HG02763 (cell line): ENCODE results near the gene COPA.
"Not testable (repeated sequence)": the region's sequence is repeated elsewhere in the genome, so short reads cannot be mapped to it uniquely, and the experiment has no call there.

Experiments
- ATAC-seq: cut with Tn5 transposase; IDR thresholded peaks from one replicate; pipeline ENCODE4 v1.9.1; 2021; ENCODE audit warnings: mild to moderate bottlenecking, moderate library complexity; ENCODE audit not compliant: unreplicated experiment

Gene COPA

GRCh38 chr1:160342953-160343869 lies at the start of gene COPA, which contains the start of gene NCSTN:
TSS of gene COPA (minus strand) at chr1:160343250. CDS start at chr1:160343170, 80 bp downstream.
TSS of gene NCSTN (plus strand) at chr1:160343383. CDS start at chr1:160343397, 14 bp downstream.
- ATAC-seq, result peak; percentile 94

- ATAC-seq, result not testable (repeated sequence)
These were observed 45.4 kb upstream of the COPA start for GRCh38 chr1:160388406-160388805.

- ATAC-seq, result not testable (repeated sequence)
These were observed 41.8 kb upstream of the COPA start for GRCh38 chr1:160384812-160385211.

GRCh38 chr1:160377585-160378206 lies 34.6 kb upstream of the COPA start:
- no peak for ATAC-seq

- peak; percentile 43 for ATAC-seq
These were observed 33.6 kb upstream of the COPA start for GRCh38 chr1:160376525-160377131.

GRCh38 chr1:160375788-160376524 lies 32.9 kb upstream of the COPA start:
- ATAC-seq, result no peak

- no peak for ATAC-seq
These were observed 31.5 kb upstream of the COPA start for GRCh38 chr1:160374306-160375110.

- no peak for ATAC-seq
These were observed 30.6 kb upstream of the COPA start for GRCh38 chr1:160373696-160374095.

GRCh38 chr1:160371756-160372155 lies 28.7 kb upstream of the COPA start:
- ATAC-seq, result no peak

- ATAC-seq, result no peak
These were observed 28.2 kb upstream of the COPA start for GRCh38 chr1:160371346-160371631.

- no peak for ATAC-seq
These were observed 27.7 kb upstream of the COPA start for GRCh38 chr1:160370561-160371345.

- ATAC-seq, result no peak
These were observed 26.0 kb upstream of the COPA start for GRCh38 chr1:160369087-160369486.

- ATAC-seq, result no peak
These were observed 25.2 kb upstream of the COPA start for GRCh38 chr1:160367934-160368923.

- no peak for ATAC-seq
These were observed 24.5 kb upstream of the COPA start for GRCh38 chr1:160367516-160367900.

- no peak for ATAC-seq
These were observed 23.9 kb upstream of the COPA start, which contains the start of gene NHLH1 for GRCh38 chr1:160366731-160367515. TSS of gene NHLH1 (plus strand) at chr1:160367071. CDS start at chr1:160370732, 3,661 bp downstream.

- no peak for ATAC-seq
These were observed 22.3 kb upstream of the COPA start for GRCh38 chr1:160365325-160365724.

GRCh38 chr1:160363951-160364735 lies 21.1 kb upstream of the COPA start:
- no peak for ATAC-seq
